Adipocyte (in vitro differentiated cells): Measurements from ENCODE around the gene PDZRN3.
A peak's percentile ranks its signal among the peaks of the same experiment; 100 is the strongest.

Source experiments
- DNase-seq: peaks from one replicate; pipeline ENCODE4 v3.0.0-alpha.2; 2015; ENCODE audit warnings: low read depth
- H3K27me3 ChIP-seq: replicated peaks from 2 replicates; pipeline ENCODE4 v1.7.0; 2013; ENCODE audit warnings: mild to moderate bottlenecking, low read length, moderate library complexity; ENCODE audit not compliant: control insufficient read depth, insufficient read depth
- H3K36me3 ChIP-seq: 2 replicates; pipeline ENCODE4 v1.7.0; 2013; ENCODE audit warnings: low read length, mild to moderate bottlenecking, moderate library complexity; ENCODE audit not compliant: control insufficient read depth, insufficient read depth, severe bottlenecking
- H3K4me1 ChIP-seq: 2 replicates; pipeline ENCODE4 v1.7.0; 2013; ENCODE audit warnings: mild to moderate bottlenecking, low read length, moderate library complexity; ENCODE audit not compliant: control insufficient read depth, insufficient read depth
- H3K4me3 ChIP-seq: 2 replicates; pipeline ENCODE4 v1.7.0; 2013; ENCODE audit warnings: mild to moderate bottlenecking, low read length, moderate library complexity
- H3K9ac ChIP-seq: 2 replicates; pipeline ENCODE4 v1.7.0; 2013; ENCODE audit warnings: mild to moderate bottlenecking, low read length, moderate library complexity
- H3K9me3 ChIP-seq: 2 replicates; pipeline ENCODE4 v1.7.0; 2013; ENCODE audit warnings: mild to moderate bottlenecking, low read length, moderate library complexity; ENCODE audit not compliant: control insufficient read depth

The PDZRN3 gene

DNA sequence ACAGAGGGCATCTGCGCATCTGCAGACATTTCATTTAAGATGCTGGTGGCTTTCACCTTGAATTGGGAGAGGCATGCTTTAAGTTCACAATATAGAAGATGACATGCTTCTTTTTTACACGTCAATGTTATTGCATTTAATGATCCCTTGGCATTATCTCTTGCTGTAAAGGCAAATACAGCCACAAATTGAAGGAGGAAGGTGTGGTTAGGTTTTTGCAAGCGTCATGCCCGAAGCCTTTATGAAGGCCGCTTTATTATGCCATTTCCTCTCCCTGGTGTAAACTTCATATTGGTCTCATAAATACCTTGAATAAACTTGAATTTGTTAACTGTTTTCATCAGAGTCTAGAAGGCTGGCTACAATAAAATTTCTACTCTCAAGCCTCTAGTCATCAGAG, 212.7 kb downstream of the PDZRN3 start:
- Histone ChIP-seq H3K4me3 (no peak overlapping the region), H3K9ac (no peak overlapping the region), H3K27me3 (no peaks in the 10 kb centered on the region), H3K9me3 (no peaks in the 10 kb centered on the region), H3K4me1 (peaks cover 17% of the 10 kb centered on the region), H3K36me3 (no peaks in the 10 kb centered on the region)
- DNase-seq: no peak

DNA sequence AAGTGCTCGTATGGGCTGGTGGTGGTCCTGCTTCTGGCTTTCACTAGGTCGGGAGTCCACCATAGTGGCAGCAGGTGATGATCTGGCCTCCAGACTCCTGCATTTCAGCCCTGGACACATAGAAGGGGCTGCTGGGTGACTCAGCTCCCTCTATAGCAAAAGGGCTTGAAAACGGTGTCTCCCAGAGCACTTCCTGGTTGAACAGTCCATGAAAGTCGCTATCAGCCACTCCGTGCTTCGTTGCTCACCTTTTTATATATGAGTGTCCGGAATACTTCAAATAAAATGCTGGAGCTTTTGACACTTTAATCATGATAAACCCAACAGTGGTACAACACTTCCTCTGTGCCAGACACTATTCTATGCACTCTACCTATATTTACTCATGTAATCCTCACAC, 213.2 kb downstream of the PDZRN3 start:
- Histone ChIP-seq H3K4me3 (no peak overlapping the region), H3K36me3 (no peaks in the 10 kb centered on the region), H3K9ac (no peak overlapping the region), H3K27me3 (no peaks in the 10 kb centered on the region), H3K4me1 (peaks cover 21% of the 10 kb centered on the region), H3K9me3 (no peaks in the 10 kb centered on the region)
- DNase-seq: no peak

DNA sequence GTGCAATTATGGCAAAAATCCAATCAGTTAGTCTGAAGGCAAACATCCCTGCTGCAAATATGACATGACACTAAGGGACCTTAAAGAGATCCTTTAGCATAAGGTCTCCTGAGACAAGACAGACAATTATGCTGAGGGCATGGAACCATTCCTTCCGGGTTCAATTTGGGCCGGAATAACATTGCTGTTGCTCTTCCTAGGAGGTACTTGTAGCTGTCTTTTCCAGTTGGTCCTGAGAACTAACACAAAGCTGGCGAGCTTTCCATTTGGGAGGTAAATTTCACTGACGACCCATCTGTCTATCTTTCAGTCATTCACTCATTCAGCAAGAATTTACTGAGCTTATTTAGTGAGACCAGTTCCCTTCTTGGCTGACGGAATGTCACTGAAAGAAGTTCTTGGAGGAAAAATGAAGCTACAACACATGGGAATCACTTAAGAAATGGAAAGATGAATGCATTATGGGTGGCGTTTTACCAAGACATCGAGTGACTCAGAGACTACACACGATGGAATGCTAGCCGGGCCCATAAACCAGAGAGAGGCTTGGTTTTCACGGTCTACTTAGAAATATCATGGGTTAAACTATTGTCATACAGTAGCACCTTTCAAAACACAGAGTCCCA, 215.5 kb downstream of the PDZRN3 start:
- Histone ChIP-seq H3K4me3 (peak overlapping the region; percentile 2), H3K27me3 (no peaks in the 10 kb centered on the region), H3K9ac (no peak overlapping the region), H3K9me3 (no peaks in the 10 kb centered on the region), H3K4me1 (peaks cover 38% of the 10 kb centered on the region), H3K36me3 (no peaks in the 10 kb centered on the region)
- DNase-seq: peak; percentile 5

DNA sequence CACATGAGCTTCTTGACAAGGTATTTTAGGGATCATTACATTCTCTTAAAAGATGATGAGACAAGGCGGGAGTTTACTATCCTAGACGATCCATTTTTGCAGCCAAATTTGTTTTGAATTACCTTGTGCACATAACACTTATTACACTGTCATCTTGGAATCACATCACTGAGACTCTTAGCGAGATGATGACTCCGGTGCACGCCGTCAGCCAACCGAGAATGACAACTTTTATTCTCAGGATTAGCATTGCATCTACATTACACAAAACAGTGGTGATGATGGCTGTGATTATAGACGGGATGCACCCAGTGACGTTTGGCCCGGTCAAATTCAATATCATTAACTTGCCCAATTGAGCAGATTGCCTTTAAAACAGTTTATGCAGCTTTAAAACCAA, 216.1 kb downstream of the PDZRN3 start:
- Histone ChIP-seq H3K27me3 (no peaks in the 10 kb centered on the region), H3K9ac (no peak overlapping the region), H3K4me1 (peaks cover 38% of the 10 kb centered on the region), H3K9me3 (no peaks in the 10 kb centered on the region), H3K4me3 (no peak overlapping the region), H3K36me3 (peaks cover 4% of the 10 kb centered on the region)
- no peak for DNase-seq

DNA sequence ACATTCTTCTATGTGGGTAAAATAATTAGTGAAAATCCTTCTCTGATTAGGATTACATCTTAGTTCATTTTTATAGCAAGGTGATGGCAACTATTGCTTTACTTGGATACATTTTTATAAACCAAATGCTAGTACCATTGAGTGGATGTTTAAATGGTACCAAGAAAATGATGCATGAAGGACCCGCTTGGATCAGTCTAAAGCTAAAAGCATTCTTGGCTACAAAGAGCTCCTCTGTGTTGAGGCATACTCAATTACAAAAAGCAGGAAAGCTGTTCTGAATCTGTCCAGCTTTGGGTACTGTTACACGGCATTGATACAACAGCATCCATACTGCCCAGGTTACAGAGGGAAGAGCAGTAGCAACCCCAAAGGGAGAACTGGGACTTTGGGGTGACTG, 217.2 kb downstream of the PDZRN3 start:
- Histone ChIP-seq H3K9ac (no peak overlapping the region), H3K27me3 (no peaks in the 10 kb centered on the region), H3K36me3 (peaks cover 12% of the 10 kb centered on the region), H3K4me1 (peaks cover 38% of the 10 kb centered on the region), H3K9me3 (no peaks in the 10 kb centered on the region), H3K4me3 (no peak overlapping the region)
- no peak for DNase-seq

DNA sequence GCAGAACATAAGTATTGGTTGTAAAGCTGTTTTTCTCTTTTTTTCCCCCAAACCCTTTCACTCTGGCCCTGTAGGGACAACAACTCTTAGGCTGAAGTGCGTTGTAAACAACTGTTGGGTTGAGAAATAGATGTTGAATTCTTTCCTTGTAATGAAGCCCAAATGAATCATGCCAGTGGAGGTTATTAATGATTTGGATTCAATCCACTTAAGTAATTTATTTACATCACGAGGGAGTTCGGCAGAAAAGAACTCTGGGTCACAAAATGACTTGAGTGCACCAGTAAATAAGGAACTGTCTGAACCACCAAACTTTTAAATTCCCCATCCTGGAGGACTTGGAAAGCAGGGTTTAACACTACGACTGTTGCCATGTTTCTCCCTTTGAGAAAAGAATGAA, 218.9 kb downstream of the PDZRN3 start:
- peak overlapping the region; percentile 14 for H3K9ac ChIP-seq
- no peaks in the 10 kb centered on the region for H3K9me3 ChIP-seq
- DNase-seq: peak; percentile 32
- H3K36me3 ChIP-seq: peaks cover 23% of the 10 kb centered on the region
- H3K4me1 ChIP-seq: peaks cover 50% of the 10 kb centered on the region
- peak overlapping the region; percentile 59 for H3K4me3 ChIP-seq
- H3K27me3 ChIP-seq: no peaks in the 10 kb centered on the region

DNA sequence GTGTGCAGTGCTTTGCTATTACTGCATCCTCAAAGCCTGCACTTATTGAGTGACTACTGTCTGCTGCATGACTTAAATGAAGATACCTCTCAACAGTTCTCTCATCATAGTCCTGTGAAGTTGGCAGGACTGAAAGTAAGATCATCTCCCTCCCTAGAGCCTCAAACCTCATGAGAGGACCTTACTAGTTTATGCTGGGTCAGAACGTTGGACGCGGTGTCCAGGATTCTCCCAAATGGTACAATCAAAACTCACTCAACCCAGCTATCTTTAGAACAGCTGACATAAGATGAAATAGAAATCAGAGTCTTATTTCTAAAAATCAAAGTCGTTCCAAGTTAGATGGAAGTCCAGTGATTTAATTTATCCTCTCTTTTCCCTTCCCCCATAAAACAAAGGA, 219.7 kb downstream of the PDZRN3 start:
- H3K27me3 ChIP-seq: no peaks in the 10 kb centered on the region
- DNase-seq: no peak
- H3K36me3 ChIP-seq: peaks cover 23% of the 10 kb centered on the region
- H3K4me3 ChIP-seq: no peak overlapping the region
- no peak overlapping the region for H3K9ac ChIP-seq
- H3K4me1 ChIP-seq: peaks cover 50% of the 10 kb centered on the region
- H3K9me3 ChIP-seq: no peaks in the 10 kb centered on the region

DNA sequence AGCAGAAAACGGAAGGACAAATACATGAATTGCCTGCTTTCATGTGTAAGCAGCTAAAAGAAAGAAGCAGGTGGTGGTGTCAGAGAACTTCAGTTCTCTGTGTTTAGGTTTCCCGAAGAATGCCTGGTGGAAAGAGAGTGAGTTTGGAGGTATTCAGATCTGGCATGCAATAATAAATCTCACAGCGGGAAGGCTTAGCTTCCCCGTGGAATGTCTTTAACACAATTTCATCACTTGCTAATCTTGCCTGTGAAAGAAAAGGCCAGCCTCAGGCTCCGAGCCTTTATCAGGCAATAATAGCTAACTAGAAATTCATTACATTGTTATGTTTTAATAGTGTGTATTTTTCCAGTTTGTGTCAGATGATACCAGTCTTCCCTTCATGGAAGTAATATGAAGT, 220.3 kb downstream of the PDZRN3 start:
- H3K36me3 ChIP-seq: peaks cover 23% of the 10 kb centered on the region
- no peak overlapping the region for H3K4me3 ChIP-seq
- no peaks in the 10 kb centered on the region for H3K27me3 ChIP-seq
- no peaks in the 10 kb centered on the region for H3K9me3 ChIP-seq
- H3K4me1 ChIP-seq: peaks cover 46% of the 10 kb centered on the region
- DNase-seq: no peak
- no peak overlapping the region for H3K9ac ChIP-seq

DNA sequence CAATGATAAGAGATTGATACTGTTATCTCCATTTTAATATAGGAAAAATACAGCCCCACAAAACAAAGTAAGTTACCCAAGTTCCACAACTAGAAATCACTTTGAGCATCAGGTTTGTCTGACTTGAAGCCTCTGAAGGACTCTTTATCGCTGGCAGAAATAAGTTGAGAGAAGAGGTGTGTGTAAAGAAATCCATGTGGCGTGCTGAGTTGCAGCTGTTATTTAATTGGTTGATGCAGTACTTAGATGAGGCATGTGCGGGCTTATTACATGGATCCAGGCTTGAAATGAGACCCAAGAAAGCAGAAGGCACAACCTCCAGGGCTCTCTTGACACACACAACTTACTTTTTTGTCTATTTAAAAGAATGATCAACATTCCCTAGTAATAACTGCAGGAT, 221.3 kb downstream of the PDZRN3 start:
- no peak for DNase-seq
- Histone ChIP-seq H3K4me1 (peaks cover 47% of the 10 kb centered on the region), H3K36me3 (peaks cover 23% of the 10 kb centered on the region), H3K4me3 (no peak overlapping the region), H3K27me3 (no peaks in the 10 kb centered on the region), H3K9ac (no peak overlapping the region), H3K9me3 (no peaks in the 10 kb centered on the region)

DNA sequence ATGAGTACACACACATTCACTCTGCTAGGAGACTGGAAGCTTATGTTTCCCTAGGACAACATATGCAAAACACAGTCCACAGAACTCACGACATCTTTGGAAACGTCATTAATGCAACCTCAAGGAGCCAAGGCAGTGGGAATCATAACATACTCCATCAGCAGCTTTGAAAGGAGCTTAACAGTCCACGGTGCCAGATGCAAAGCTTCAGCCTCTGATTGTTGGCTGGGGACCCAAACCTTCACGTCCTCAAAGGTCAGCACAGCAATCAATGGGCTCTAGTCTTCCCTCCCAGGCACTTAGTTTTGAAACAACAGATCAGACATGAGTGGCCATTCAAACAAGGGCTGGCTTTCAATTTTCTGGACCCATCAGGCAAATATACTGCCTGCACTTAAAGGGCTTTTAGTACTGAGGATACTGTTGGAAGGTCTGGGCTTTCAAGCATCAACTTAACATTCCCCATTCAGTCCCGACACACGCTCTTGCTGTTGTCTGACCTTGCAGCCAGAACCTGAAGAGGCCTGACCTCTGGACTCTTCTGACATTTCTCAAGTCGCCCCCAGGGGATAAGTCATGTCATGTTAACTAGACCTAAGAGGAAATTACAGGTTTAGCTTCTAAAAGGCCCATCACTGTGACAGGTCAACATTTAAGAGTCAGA, 223.0 kb downstream of the PDZRN3 start:
- DNase-seq: no peak

DNA sequence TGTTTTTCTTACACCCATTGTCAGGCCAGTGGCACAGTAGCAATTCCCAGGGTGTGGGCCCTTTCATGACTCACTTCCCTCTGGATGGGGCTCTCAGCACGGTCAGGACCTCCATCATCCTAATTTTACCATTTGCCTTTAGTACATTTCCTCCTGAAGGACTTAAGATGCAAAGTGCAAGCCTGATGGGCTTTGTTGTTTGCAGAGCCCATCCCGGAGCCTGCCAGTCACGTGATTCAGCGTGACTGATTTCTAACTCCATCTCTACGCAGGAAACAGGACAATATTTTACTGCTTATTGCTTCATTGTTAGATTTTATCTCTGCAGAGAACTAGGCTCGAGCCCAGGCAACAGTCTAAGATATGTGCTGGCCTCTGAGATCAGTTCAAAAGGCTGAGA, 223.7 kb downstream of the PDZRN3 start:
- no peak for DNase-seq
- Histone ChIP-seq H3K36me3 (peaks cover 45% of the 10 kb centered on the region), H3K4me1 (peaks cover 37% of the 10 kb centered on the region), H3K27me3 (no peaks in the 10 kb centered on the region), H3K4me3 (no peak overlapping the region), H3K9me3 (no peaks in the 10 kb centered on the region), H3K9ac (no peak overlapping the region)

More for the DNA sequence above, 223.0 kb downstream of the PDZRN3 start:
- no peak overlapping the region for H3K4me3 ChIP-seq
- no peaks in the 10 kb centered on the region for H3K27me3 ChIP-seq
- H3K9ac ChIP-seq: no peak overlapping the region
- H3K4me1 ChIP-seq: peaks cover 43% of the 10 kb centered on the region
- H3K36me3 ChIP-seq: peaks cover 38% of the 10 kb centered on the region
- no peaks in the 10 kb centered on the region for H3K9me3 ChIP-seq
